Astrocyte of the spinal cord (primary cell): ENCODE data around the gene PPM1K.

ENCODE experiments used
- DNase-seq: peaks from one replicate; pipeline ENCODE4 v3.0.0; 2011; ENCODE audit warnings: low read depth, low spot score
- H3K4me3 ChIP-seq: 2 replicates; pipeline ENCODE4 v1.5.1; 2011; ENCODE audit warnings: low read depth, mild to moderate bottlenecking, low read length, moderate library complexity
- CTCF ChIP-seq: IDR thresholded peaks from 2 replicates; pipeline ENCODE4 v1.5.1; 2012; ENCODE audit warnings: low read depth, mild to moderate bottlenecking, low read length, inconsistent platforms
- in situ Hi-C: cut with HindIII; loops from 2 replicates; pipeline ENCODE4 v1.10.0; 2017; ENCODE audit warnings: low sequenced_read_pairs

The PPM1K gene

GRCh38 chr4:88255111-88255510, 29.2 kb downstream of the PPM1K start:
- in situ Hi-C loops = no loop called here
- H3K4me3 ChIP-seq = no peak overlapping the region
- TF ChIP-seq CTCF = no peak
- no peak for DNase-seq

GRCh38 chr4:88251924-88252323, 32.4 kb downstream of the PPM1K start:
- in situ Hi-C loops = no loop called here
- H3K4me3 ChIP-seq = no peak overlapping the region
- no peak for DNase-seq
- TF ChIP-seq CTCF = no peak

- in situ Hi-C loops = no loop called here
- H3K4me3 ChIP-seq = no peak overlapping the region
- no peak for DNase-seq
- no peak for TF ChIP-seq CTCF
Measured at GRCh38 chr4:88247148-88247547, 37.2 kb downstream of the PPM1K start.

- no peak overlapping the region for H3K4me3 ChIP-seq
- DNase-seq = no peak
- no peak for TF ChIP-seq CTCF
- in situ Hi-C loops = no loop called here
Measured at GRCh38 chr4:88246600-88246999, 37.8 kb downstream of the PPM1K start.

- DNase-seq = no peak
- no peak overlapping the region for H3K4me3 ChIP-seq
- in situ Hi-C loops = no loop called here
- no peak for TF ChIP-seq CTCF
Measured at GRCh38 chr4:88244816-88245579, 39.4 kb downstream of the PPM1K start.

- no peak for DNase-seq
- in situ Hi-C loops = no loop called here
Measured at GRCh38 chr4:88244056-88244455, 40.3 kb downstream of the PPM1K start.

More at GRCh38 chr4:88244056-88244455, 40.3 kb downstream of the PPM1K start:
- no peak for TF ChIP-seq CTCF
- no peak overlapping the region for H3K4me3 ChIP-seq
